ENCODE measurements around the gene LYRM7. TPM values are rescaled to one million over a fixed set of nuclear protein-coding genes. Genes with fewer than 3 reads are reported as not detected.

The LYRM7 gene
- total RNA-seq, 2 experiments from 2014 or later = 14.4 to 25.5 TPM

- H3K79me2 ChIP-seq (ENCODE audit: insufficient read depth, low read depth, low read length) = peaks cover 4% of the 10 kb centered on the region; the same call in 1 of the 2 replicates
- POLR2A ChIA-PET = interaction anchor here (0.7 to 2.1 kb wide), 5 partner anchors 9 to 53 kb away, joined by 3 to 9 read pairs (median 5); no protein-coding TSS in a partner anchor
- H3K4me1 ChIP-seq (ENCODE audit: insufficient read depth, low read length, poor library complexity, severe bottlenecking) = peaks cover 12% of the 10 kb centered on the region
Observed at GRCh38 chr5:131220566-131220965, 49.8 kb downstream of the LYRM7 start.

GRCh38 chr5:131221008-131221703, 50.4 kb downstream of the LYRM7 start:
- H3K27ac ChIP-seq (ENCODE audit: low read depth, low read length, poor library complexity, severe bottlenecking) = no peak overlapping the region
- CTCF ChIA-PET (ENCODE audit: unreplicated experiment) = no interaction called here
- BruUV-seq (replicated peaks) = no TSS peak

More at GRCh38 chr5:131220566-131220965, 49.8 kb downstream of the LYRM7 start:
- CTCF ChIA-PET (ENCODE audit: unreplicated experiment) = no interaction called here
- Histone ChIP-seq H4K20me1 (ENCODE audit: insufficient read depth, low read length) (peaks cover 5% of the 10 kb centered on the region; the same call in 1 of the 2 replicates), H2AFZ (ENCODE audit: low read length) (no peak overlapping the region), H3K4me2 (ENCODE audit: low read length) (no peak overlapping the region), H3K27ac (ENCODE audit: low read depth, low read length, poor library complexity, severe bottlenecking) (no peak overlapping the region), H3K9me2 (ENCODE audit: insufficient read depth, low read length) (no peaks in the 10 kb centered on the region), H3K4me3 (ENCODE audit: low read depth, low read length, poor library complexity, severe bottlenecking) (no peak overlapping the region), H3K9me3 (ENCODE audit: low read length) (no peaks in the 10 kb centered on the region), H3K36me3 (ENCODE audit: insufficient read depth, low read length) (peaks cover 27% of the 10 kb centered on the region)
- intact Hi-C loops (cut with micrococcal nuclease; ENCODE audit: unreplicated experiment) = no loop called here
- BruUV-seq (replicated peaks) = no TSS peak
- DNase-seq (ENCODE audit: low spot score) = no peak
- TF ChIP-seq, protein P1, sequence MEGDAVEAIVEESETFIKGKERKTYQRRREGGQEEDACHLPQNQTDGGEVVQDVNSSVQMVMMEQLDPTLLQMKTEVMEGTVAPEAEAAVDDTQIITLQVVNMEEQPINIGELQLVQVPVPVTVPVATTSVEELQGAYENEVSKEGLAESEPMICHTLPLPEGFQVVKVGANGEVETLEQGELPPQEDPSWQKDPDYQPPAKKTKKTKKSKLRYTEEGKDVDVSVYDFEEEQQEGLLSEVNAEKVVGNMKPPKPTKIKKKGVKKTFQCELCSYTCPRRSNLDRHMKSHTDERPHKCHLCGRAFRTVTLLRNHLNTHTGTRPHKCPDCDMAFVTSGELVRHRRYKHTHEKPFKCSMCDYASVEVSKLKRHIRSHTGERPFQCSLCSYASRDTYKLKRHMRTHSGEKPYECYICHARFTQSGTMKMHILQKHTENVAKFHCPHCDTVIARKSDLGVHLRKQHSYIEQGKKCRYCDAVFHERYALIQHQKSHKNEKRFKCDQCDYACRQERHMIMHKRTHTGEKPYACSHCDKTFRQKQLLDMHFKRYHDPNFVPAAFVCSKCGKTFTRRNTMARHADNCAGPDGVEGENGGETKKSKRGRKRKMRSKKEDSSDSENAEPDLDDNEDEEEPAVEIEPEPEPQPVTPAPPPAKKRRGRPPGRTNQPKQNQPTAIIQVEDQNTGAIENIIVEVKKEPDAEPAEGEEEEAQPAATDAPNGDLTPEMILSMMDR (conservative IDR thresholded peaks at IDR 0.05; ENCODE audit: low read length) = no peak
- TF ChIP-seq EZH2phosphoT487 (IDR thresholded peaks at IDR 0.05; ENCODE audit: borderline replicate concordance, low read depth, low read length) = no peak

More at GRCh38 chr5:131221008-131221703, 50.4 kb downstream of the LYRM7 start:
- DNase-seq (ENCODE audit: low spot score) = no peak
- H3K36me3 ChIP-seq (ENCODE audit: insufficient read depth, low read length) = peaks cover 31% of the 10 kb centered on the region
- no peak overlapping the region for H3K4me2 ChIP-seq (ENCODE audit: low read length)
- POLR2A ChIA-PET = interaction anchor here (0.6 to 2.1 kb wide), 13 partner anchors 8 to 122 kb away, joined by 3 to 9 read pairs (median 4); no protein-coding TSS in a partner anchor
- no peaks in the 10 kb centered on the region for H3K9me2 ChIP-seq (ENCODE audit: insufficient read depth, low read length)
- H2AFZ ChIP-seq (ENCODE audit: low read length) = no peak overlapping the region
- H3K4me1 ChIP-seq (ENCODE audit: insufficient read depth, low read length, poor library complexity, severe bottlenecking) = peaks cover 12% of the 10 kb centered on the region
- H3K79me2 ChIP-seq (ENCODE audit: insufficient read depth, low read depth, low read length) = 0 out of 2 replicates have a peak, but pooled peaks cover 4% of the 10 kb centered on the region
- H3K9me3 ChIP-seq (ENCODE audit: low read length) = no peaks in the 10 kb centered on the region
- TF ChIP-seq, protein P1 (conservative IDR thresholded peaks at IDR 0.05; ENCODE audit: low read length) = no peak
- TF ChIP-seq EZH2phosphoT487 (IDR thresholded peaks at IDR 0.05; ENCODE audit: borderline replicate concordance, low read depth, low read length) = no peak
- no peak overlapping the region for H3K4me3 ChIP-seq (ENCODE audit: low read depth, low read length, poor library complexity, severe bottlenecking)
- peaks cover 5% of the 10 kb centered on the region; the same call in 1 of the 2 replicates for H4K20me1 ChIP-seq (ENCODE audit: insufficient read depth, low read length)
- intact Hi-C loops (cut with micrococcal nuclease; ENCODE audit: unreplicated experiment) = no loop called here
